HCT116 (cell line): Measurements from ENCODE around the gene EFEMP2. TPM values are rescaled to one million over a fixed set of nuclear protein-coding genes. Genes with fewer than 3 reads are reported as not detected.

ENCODE experiments used
- ATAC-seq: fragments of 200-7000 bp; cut with Tn5 transposase; 2 replicates; pipeline ENCODE4 v1.9.1; 2020; ENCODE audit warnings: mild to moderate bottlenecking, moderate library complexity
- BruUV-seq: library from RNA; stranded (reverse); fragments of 400-500 nt; replicated peaks from 2 replicates; lab custom pipeline; 2021; lab: Mats Ljungman, UMichigan
- CTCF ChIA-PET: fragments of 300-600 bp; sonication (Branson Sonifier 250); formaldehyde crosslinking; loops from one replicate; lab custom pipeline; 2021; ENCODE audit warnings: antibody characterized with exemption; lab: Charles Lee
- POLR2A ChIA-PET: fragments of 300-600, 350-600 bp; sonication (Branson Sonifier 250); formaldehyde crosslinking; loops from one replicate; lab custom pipeline; 2021; ENCODE audit warnings: antibody characterized with exemption; lab: Charles Lee
- RAD21 ChIA-PET, 2 experiments: fragments of 300-600 bp; sonication (Branson Sonifier 250); formaldehyde crosslinking; loops; one replicate each; lab custom pipeline; 2023; ENCODE audit warnings: low total read pairs in 2 of 2; ENCODE audit not compliant: uncharacterized antibody in 2 of 2, unreplicated experiment in 2 of 2, low non-redundant PET in 1 of 2; lab: Charles Lee
- DNase-seq: peaks from one replicate; pipeline ENCODE4 v3.0.0-alpha.2; 2010; ENCODE audit warnings: low read depth, low spot score
- H2AFZ ChIP-seq: fragments of 200-600 bp; shearing (Covaris generic), sonication (generic); 2 replicates; pipeline ENCODE4 v1.6.1; 2017; ENCODE audit warnings: low read depth, mixed run types, mixed read lengths, antibody characterized with exemption, low read length; ENCODE audit not compliant: poor library complexity, severe bottlenecking
- H3K27ac ChIP-seq: 2 replicates; pipeline ENCODE4 v1.5.1; 2012; ENCODE audit warnings: low read depth, low read length
- H3K27me3 ChIP-seq: fragments of 200-600 bp; sonication (generic); 2 replicates; pipeline ENCODE4 v1.6.1; 2016; ENCODE audit warnings: mixed run types, low read length, mixed read lengths; ENCODE audit not compliant: insufficient read depth
- H3K36me3 ChIP-seq, 2 experiments: fragments of 200-500 bp in 1 of 2; fragments of 200-600 bp in 1 of 2; sonication (Bioruptor generic) in 1 of 2; sonication (generic) in 1 of 2; 2 replicates each; pipeline versions ENCODE4 v1.5.1 to v1.6.1; 2014 to 2016; ENCODE audit warnings: low read length in 2 of 2, inconsistent platforms in 1 of 2, mixed read lengths in 1 of 2, mixed run types in 1 of 2; ENCODE audit not compliant: insufficient read depth in 2 of 2, control insufficient read depth in 1 of 2
- H3K4me1 ChIP-seq, 2 experiments: fragments of 200-600 bp in 1 of 2; sonication (generic) in 1 of 2; 2 replicates each; pipeline versions ENCODE4 v1.5.1 to v1.6.1; 2012 to 2017; ENCODE audit warnings: low read length in 2 of 2, inconsistent platforms in 1 of 2, mild to moderate bottlenecking in 1 of 2, mixed read lengths in 1 of 2, mixed run types in 1 of 2, moderate library complexity in 1 of 2; ENCODE audit not compliant: insufficient read depth in 2 of 2, control insufficient read depth in 1 of 2
- H3K4me2 ChIP-seq: fragments of 200-600 bp; sonication (generic); 2 replicates; pipeline ENCODE4 v1.6.1; 2017; ENCODE audit warnings: mixed run types, low read length, mixed read lengths
- H3K4me3 ChIP-seq, 2 experiments: fragments of 200-600 bp in 1 of 2; sonication (generic) in 1 of 2; replicated peaks in 1 of 2; 2 replicates each; pipeline ENCODE4 v1.5.1; 2011 to 2016; ENCODE audit warnings: low read length in 2 of 2, control low read depth in 1 of 2, low read depth in 1 of 2, mild to moderate bottlenecking in 1 of 2, mixed read lengths in 1 of 2, mixed run types in 1 of 2
- H3K79me2 ChIP-seq: fragments of 200-600 bp; sonication (generic); 2 replicates; pipeline ENCODE4 v1.6.1; 2017; ENCODE audit warnings: mild to moderate bottlenecking, mixed run types, low read length, moderate library complexity, mixed read lengths; ENCODE audit not compliant: insufficient read depth
- H3K9ac ChIP-seq: fragments of 200-600 bp; sonication (generic); 2 replicates; pipeline ENCODE4 v1.6.1; 2016; ENCODE audit warnings: low read length, mixed read lengths
- H3K9me2 ChIP-seq: fragments of 200-600 bp; sonication (generic), shearing (Covaris generic); 2 replicates; pipeline ENCODE4 v1.6.1; 2017; ENCODE audit warnings: mixed run types, mild to moderate bottlenecking, moderate library complexity; ENCODE audit not compliant: insufficient read depth
- H3K9me3 ChIP-seq, 2 experiments: fragments of 200-500 bp in 1 of 2; fragments of 200-600 bp in 1 of 2; sonication (Bioruptor generic) in 1 of 2; sonication (generic) in 1 of 2; 2 replicates each; pipeline ENCODE4 v1.6.1; 2014 to 2017; ENCODE audit warnings: low read length in 2 of 2, mixed read lengths in 2 of 2, inconsistent platforms in 1 of 2, low read depth in 1 of 2, mild to moderate bottlenecking in 1 of 2, mixed run types in 1 of 2, moderate library complexity in 1 of 2; ENCODE audit not compliant: control insufficient read depth in 1 of 2, insufficient read depth in 1 of 2
- H4K20me1 ChIP-seq: fragments of 200-600 bp; sonication (generic), shearing (Covaris generic); 2 replicates; pipeline ENCODE4 v1.6.1; 2017; ENCODE audit warnings: mixed run types, mild to moderate bottlenecking, moderate library complexity; ENCODE audit not compliant: insufficient read depth
- CEBPB ChIP-seq: IDR thresholded peaks from 2 replicates; pipeline ENCODE4 v1.6.1; 2012; ENCODE audit warnings: low read depth
- ELF1 ChIP-seq: IDR thresholded peaks from 2 replicates; pipeline ENCODE4 v1.6.1; 2012; ENCODE audit warnings: low read depth, borderline replicate concordance
- JUND ChIP-seq: IDR thresholded peaks from 2 replicates; pipeline ENCODE4 v1.6.1; 2012
- SRF ChIP-seq: IDR thresholded peaks from 2 replicates; pipeline ENCODE4 v1.6.1; 2012; ENCODE audit warnings: low read depth
- YY1 ChIP-seq: IDR thresholded peaks from 2 replicates; pipeline ENCODE4 v1.6.1; 2011; ENCODE audit warnings: low read length, low read depth, moderate library complexity, mild to moderate bottlenecking; ENCODE audit not compliant: insufficient replicate concordance; ENCODE audit errors: extremely low read depth
- intact Hi-C: fragments of 100-400 bp; cut with micrococcal nuclease; formaldehyde crosslinking; loops from 2 replicates; pipeline ENCODE4 v1.10.0; 2022
- total RNA-seq: library from RNA; stranded (reverse); gene quantifications from one replicate; pipeline ENCODE4 v1.2.1, GENCODE V29; 2021; ENCODE audit not compliant: unreplicated experiment

The EFEMP2 gene
- total RNA-seq, 1 experiment from 2014 or later: 8.4 TPM

- H3K79me2 ChIP-seq: no peaks in the 10 kb centered on the region
- intact Hi-C loops: no loop called here
- no peaks in the 10 kb centered on the region for H3K9me3 ChIP-seq
- ChIA-PET POLR2A (interaction anchor here (1.0 to 2.6 kb wide), 5 partner anchors 24 to 169 kb away, joined by 3 to 8 read pairs (median 3); partner anchors contain the start of genes AP5B1, KAT5 and MUS81), CTCF (interaction anchor here (1.1 to 3.7 kb wide), 6 partner anchors 24 to 105 kb away, joined by 3 to 36 read pairs (median 6); partner anchors contain the start of gene KAT5), RAD21 (interaction anchor here (0.7 to 2.2 kb wide), 4 partner anchors 36 to 500 kb away, joined by 3 to 12 read pairs (median 5); partner anchors contain the start of gene KAT5 (in 1 of the 2))
- TF ChIP-seq ELF1 (no peak), CEBPB (no peak), JUND (no peak), SRF (no peak), YY1 (no peak)
- H4K20me1 ChIP-seq: no peaks in the 10 kb centered on the region
- 0 out of 2 replicates have a peak overlapping the region, but pooled peaks have one; percentile 67 for H3K9ac ChIP-seq
- H3K9me2 ChIP-seq: no peaks in the 10 kb centered on the region
- H3K4me3 ChIP-seq: peak overlapping the region in 1 of 2 experiments; percentile 65; a peak in 1 of 4 replicates
- no TSS peak for BruUV-seq
- no peaks in the 10 kb centered on the region for H3K27me3 ChIP-seq
- ATAC-seq: no peak
- no peak for DNase-seq
- peak overlapping the region; percentile 76; the same call in 1 of the 2 replicates for H3K4me2 ChIP-seq
- no peak overlapping the region for H3K27ac ChIP-seq
- peaks cover 0 to 12% of the 10 kb centered on the region in 2 experiments; a peak in 2 of 4 replicates for H3K4me1 ChIP-seq
- no peaks in the 10 kb centered on the region for H3K36me3 ChIP-seq
- H2AFZ ChIP-seq: no peak overlapping the region
These were observed 55.9 kb downstream of the EFEMP2 start for GRCh38 chr11:65816696-65817095.

Other genes with a start within 250 kb of the EFEMP2 start
- gene SIPA1, start 234.7 kb downstream of the EFEMP2 start, total RNA-seq: 105 TPM
- gene RELA, start 209.9 kb downstream of the EFEMP2 start, total RNA-seq: 78.5 TPM
- 78.7 TPM for gene KAT5, start 160.5 kb downstream of the EFEMP2 start, total RNA-seq
- gene RNASEH2C, start 152.0 kb downstream of the EFEMP2 start, total RNA-seq: 28.5 TPM
- gene AP5B1, start 91.8 kb downstream of the EFEMP2 start, total RNA-seq: 19.5 TPM
- gene OVOL1, start 85.7 kb downstream of the EFEMP2 start, total RNA-seq: 14.7 TPM
- gene SNX32, start 38.8 kb downstream of the EFEMP2 start, total RNA-seq: not detected
- 1,270 TPM for gene CFL1, start 14.6 kb downstream of the EFEMP2 start, total RNA-seq
- gene MUS81, start 12.4 kb downstream of the EFEMP2 start, total RNA-seq: 47.2 TPM
- not detected for gene CTSW, start 7.0 kb upstream of the EFEMP2 start, total RNA-seq
- gene FIBP, start 15.7 kb upstream of the EFEMP2 start, total RNA-seq: 96.0 TPM
- 84.3 TPM for gene CCDC85B, start 17.9 kb upstream of the EFEMP2 start, total RNA-seq
- gene FOSL1, start 27.6 kb upstream of the EFEMP2 start, total RNA-seq: 125 TPM
- gene C11orf68, start 46.3 kb upstream of the EFEMP2 start, total RNA-seq: 49.8 TPM
- 158 TPM for gene DRAP1, start 46.6 kb upstream of the EFEMP2 start, total RNA-seq
- gene TSGA10IP, start 72.7 kb upstream of the EFEMP2 start, total RNA-seq: not detected
- 47.9 TPM for gene SART1, start 88.9 kb upstream of the EFEMP2 start, total RNA-seq
- gene EIF1AD, start 129.4 kb upstream of the EFEMP2 start, total RNA-seq: 45.5 TPM
- 356 TPM for gene BANF1, start 129.7 kb upstream of the EFEMP2 start, total RNA-seq
- 68.1 TPM for gene CST6, start 139.2 kb upstream of the EFEMP2 start, total RNA-seq
- 2.4 TPM for gene CATSPER1, start 153.7 kb upstream of the EFEMP2 start, total RNA-seq
- not detected for gene GAL3ST3, start 176.4 kb upstream of the EFEMP2 start, total RNA-seq
- 300 TPM for gene SF3B2, start 179.6 kb upstream of the EFEMP2 start, total RNA-seq
- gene PACS1, start 197.5 kb upstream of the EFEMP2 start, total RNA-seq: 41.1 TPM